ENCODE data around the gene DNAJB8. TPM values are rescaled to one million over a fixed set of nuclear protein-coding genes. Genes with fewer than 3 reads are reported as not detected.

DNAJB8 gene
- total RNA-seq, 1 experiment from 2014 or later: not detected

- H3K4me1 ChIP-seq: peaks cover 13% of the 10 kb centered on the region
- Mint-ChIP-seq H3K27ac (ENCODE audit: unreplicated experiment) (no peak overlapping the region), H3K9me3 (ENCODE audit: unreplicated experiment) (no peaks in the 10 kb centered on the region), H3K27me3 (ENCODE audit: insufficient read depth, unreplicated experiment) (no peaks in the 10 kb centered on the region), H3K36me3 (ENCODE audit: insufficient read depth, unreplicated experiment) (peaks cover 4% of the 10 kb centered on the region), H3K4me3 (ENCODE audit: unreplicated experiment) (no peak overlapping the region), H3K4me1 (ENCODE audit: low read depth, unreplicated experiment) (peaks cover 12% of the 10 kb centered on the region)
- no TSS peak for BruUV-seq (replicated peaks)
- H3K27me3 ChIP-seq (replicated peaks; ENCODE audit: control insufficient read depth, insufficient read depth, low read length): no peaks in the 10 kb centered on the region
- H3K4me3 ChIP-seq (ENCODE audit: low read depth, low read length): no peak overlapping the region
- CTCF ChIA-PET: no interaction called here
- no peaks in the 10 kb centered on the region for H3K36me3 ChIP-seq (ENCODE audit: control insufficient read depth, insufficient read depth, low read length)
- DNase-seq: peak; percentile 32 to 71
- no peaks in the 10 kb centered on the region for H3K9me3 ChIP-seq
- POLR2A ChIA-PET: no interaction called here
- intact Hi-C loops (cut with micrococcal nuclease; ENCODE audit: unreplicated experiment): no loop called here
- TF ChIP-seq, protein P1, sequence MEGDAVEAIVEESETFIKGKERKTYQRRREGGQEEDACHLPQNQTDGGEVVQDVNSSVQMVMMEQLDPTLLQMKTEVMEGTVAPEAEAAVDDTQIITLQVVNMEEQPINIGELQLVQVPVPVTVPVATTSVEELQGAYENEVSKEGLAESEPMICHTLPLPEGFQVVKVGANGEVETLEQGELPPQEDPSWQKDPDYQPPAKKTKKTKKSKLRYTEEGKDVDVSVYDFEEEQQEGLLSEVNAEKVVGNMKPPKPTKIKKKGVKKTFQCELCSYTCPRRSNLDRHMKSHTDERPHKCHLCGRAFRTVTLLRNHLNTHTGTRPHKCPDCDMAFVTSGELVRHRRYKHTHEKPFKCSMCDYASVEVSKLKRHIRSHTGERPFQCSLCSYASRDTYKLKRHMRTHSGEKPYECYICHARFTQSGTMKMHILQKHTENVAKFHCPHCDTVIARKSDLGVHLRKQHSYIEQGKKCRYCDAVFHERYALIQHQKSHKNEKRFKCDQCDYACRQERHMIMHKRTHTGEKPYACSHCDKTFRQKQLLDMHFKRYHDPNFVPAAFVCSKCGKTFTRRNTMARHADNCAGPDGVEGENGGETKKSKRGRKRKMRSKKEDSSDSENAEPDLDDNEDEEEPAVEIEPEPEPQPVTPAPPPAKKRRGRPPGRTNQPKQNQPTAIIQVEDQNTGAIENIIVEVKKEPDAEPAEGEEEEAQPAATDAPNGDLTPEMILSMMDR (IDR thresholded peaks at IDR 0.05; ENCODE audit: insufficient read depth in 1 of 2, low read depth in 1 of 2, low read length in 1 of 2, severe bottlenecking in 1 of 2, unreplicated experiment in 1 of 2): no peak
Measured at GRCh38 chr3:128416578-128417211, 50.0 kb downstream of the DNAJB8 start.

DNA sequence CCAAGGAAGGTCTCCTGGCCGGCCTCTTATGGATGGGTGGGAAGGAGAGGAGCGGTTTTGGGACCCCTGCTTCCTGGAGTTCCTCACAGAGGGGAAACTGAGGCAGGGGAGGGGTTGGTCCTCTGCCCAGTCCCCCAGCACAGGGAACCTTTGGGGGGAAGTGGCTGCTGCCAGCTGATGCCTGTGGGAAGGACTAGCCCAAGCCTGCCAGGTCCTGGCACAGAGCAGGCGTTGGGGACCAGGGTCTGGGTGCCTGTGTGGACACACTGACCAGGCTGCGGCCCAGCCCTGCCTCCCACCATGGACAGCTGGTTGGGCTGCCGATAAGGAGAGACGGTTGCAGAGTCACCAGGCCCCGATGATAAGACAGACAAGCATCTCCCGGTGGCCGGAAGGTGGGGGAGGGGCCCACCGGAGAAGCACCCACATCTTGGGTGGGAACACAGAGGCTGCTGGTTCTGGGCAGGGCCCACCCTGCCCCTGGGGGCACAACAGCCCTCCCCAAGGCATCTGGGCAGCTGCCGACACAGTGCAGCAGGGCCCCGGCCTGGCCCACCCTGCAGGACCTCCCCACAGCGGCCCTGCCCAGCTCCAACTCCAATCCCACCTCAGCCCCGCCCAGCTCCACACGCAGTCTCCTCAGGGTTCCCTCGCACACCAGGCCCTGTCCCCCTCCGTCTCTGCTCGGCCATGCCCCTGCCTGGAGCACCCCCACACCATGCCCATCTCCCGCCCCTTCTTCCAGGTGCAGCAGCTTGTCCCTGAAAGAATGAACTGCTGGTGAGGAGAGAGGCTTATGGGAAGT lies 50.7 kb downstream of the DNAJB8 start:
- Mint-ChIP-seq H3K9me3 (ENCODE audit: unreplicated experiment) (no peaks in the 10 kb centered on the region), H3K27me3 (ENCODE audit: insufficient read depth, unreplicated experiment) (no peaks in the 10 kb centered on the region), H3K4me1 (ENCODE audit: low read depth, unreplicated experiment) (peaks cover 14% of the 10 kb centered on the region), H3K4me3 (ENCODE audit: unreplicated experiment) (no peak overlapping the region), H3K27ac (ENCODE audit: unreplicated experiment) (no peak overlapping the region), H3K36me3 (ENCODE audit: insufficient read depth, unreplicated experiment) (peaks cover 4% of the 10 kb centered on the region)
- CTCF ChIA-PET: no interaction called here
- POLR2A ChIA-PET: no interaction called here
- DNase-seq: no peak
- Histone ChIP-seq H3K27me3 (replicated peaks; ENCODE audit: control insufficient read depth, insufficient read depth, low read length) (no peaks in the 10 kb centered on the region), H3K4me1 (peaks cover 20% of the 10 kb centered on the region), H3K9me3 (no peaks in the 10 kb centered on the region), H3K4me3 (ENCODE audit: low read depth, low read length) (no peak overlapping the region), H3K36me3 (ENCODE audit: control insufficient read depth, insufficient read depth, low read length) (no peaks in the 10 kb centered on the region)
- BruUV-seq (replicated peaks): no TSS peak
- intact Hi-C loops (cut with micrococcal nuclease; ENCODE audit: unreplicated experiment): no loop called here
- TF ChIP-seq, protein P1 (IDR thresholded peaks at IDR 0.05; ENCODE audit: insufficient read depth in 1 of 2, low read depth in 1 of 2, low read length in 1 of 2, severe bottlenecking in 1 of 2, unreplicated experiment in 1 of 2): no peak

GRCh38 chr3:128415200-128415772 lies 51.4 kb downstream of the DNAJB8 start:
- ChIA-PET POLR2A (no interaction called here), CTCF (no interaction called here)
- Histone ChIP-seq H3K27me3 (replicated peaks; ENCODE audit: control insufficient read depth, insufficient read depth, low read length) (no peaks in the 10 kb centered on the region), H3K4me1 (peaks cover 20% of the 10 kb centered on the region), H3K4me3 (ENCODE audit: low read depth, low read length) (no peak overlapping the region), H3K9me3 (no peaks in the 10 kb centered on the region), H3K36me3 (ENCODE audit: control insufficient read depth, insufficient read depth, low read length) (no peaks in the 10 kb centered on the region)
- H3K27me3 Mint-ChIP-seq (ENCODE audit: insufficient read depth, unreplicated experiment): no peaks in the 10 kb centered on the region
- H3K4me1 Mint-ChIP-seq (ENCODE audit: low read depth, unreplicated experiment): peaks cover 14% of the 10 kb centered on the region
- peaks cover 4% of the 10 kb centered on the region for H3K36me3 Mint-ChIP-seq (ENCODE audit: insufficient read depth, unreplicated experiment)
- TF ChIP-seq, protein P1 (IDR thresholded peaks at IDR 0.05; ENCODE audit: insufficient read depth in 1 of 2, low read depth in 1 of 2, low read length in 1 of 2, severe bottlenecking in 1 of 2, unreplicated experiment in 1 of 2): no peak
- no peaks in the 10 kb centered on the region for H3K9me3 Mint-ChIP-seq (ENCODE audit: unreplicated experiment)
- no peak overlapping the region for H3K4me3 Mint-ChIP-seq (ENCODE audit: unreplicated experiment)
- no peak for DNase-seq
- intact Hi-C loops (cut with micrococcal nuclease; ENCODE audit: unreplicated experiment): no loop called here
- no TSS peak for BruUV-seq (replicated peaks)
- H3K27ac Mint-ChIP-seq (ENCODE audit: unreplicated experiment): no peak overlapping the region

Measured in Caco-2 (cell line).